Nucleus accumbens (tissue), 56 donors: ENCODE measurements around the gene DDRGK1.
"Not testable (repeated sequence)": the region's sequence is repeated elsewhere in the genome, so short reads cannot be mapped to it uniquely, and the experiment has no call there.

ENCODE experiments used
- DNase-seq, 56 donors: peaks; one replicate each; lab custom pipeline; 2025; lab: John Stamatoyannopoulos, UW

The DDRGK1 gene

DNA sequence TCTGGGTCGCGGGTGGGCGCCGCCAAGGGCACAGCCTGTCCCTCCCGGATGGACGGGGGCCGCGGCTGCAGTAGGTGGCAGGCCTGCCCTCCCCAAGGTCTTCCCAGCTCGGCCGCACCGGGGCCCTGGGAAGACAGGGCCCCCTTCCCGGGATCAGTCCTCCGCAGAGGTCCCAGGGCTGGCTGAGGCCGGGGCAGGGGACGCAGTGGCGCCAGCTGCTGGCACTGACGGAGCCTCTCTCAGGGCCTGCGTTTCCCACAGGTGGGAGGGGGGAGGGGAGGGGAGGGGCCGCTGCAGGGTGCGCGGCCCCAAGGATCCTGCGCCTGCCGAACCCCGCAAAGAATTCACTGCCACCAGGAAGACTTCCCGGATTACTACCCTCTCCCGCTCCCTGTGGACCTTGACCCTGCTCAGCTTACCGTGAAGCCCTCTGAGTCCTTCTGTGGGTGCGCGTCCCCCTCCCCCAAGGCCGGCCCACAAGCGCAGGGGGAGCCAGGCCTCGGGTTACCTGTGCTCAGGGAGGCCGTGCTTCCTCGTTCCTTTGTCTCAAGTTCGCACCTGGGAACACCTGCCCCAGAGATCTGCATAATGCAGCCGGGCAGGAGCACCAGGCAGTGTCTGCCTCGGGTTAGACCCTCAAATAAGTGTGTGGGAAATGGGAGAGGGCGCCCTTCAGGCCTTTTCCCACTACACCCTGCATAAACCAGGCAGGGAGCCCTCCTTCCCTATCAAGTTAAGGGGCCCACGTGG lies 36.2 kb downstream of the DDRGK1 start:
- no peak for DNase-seq

DNA sequence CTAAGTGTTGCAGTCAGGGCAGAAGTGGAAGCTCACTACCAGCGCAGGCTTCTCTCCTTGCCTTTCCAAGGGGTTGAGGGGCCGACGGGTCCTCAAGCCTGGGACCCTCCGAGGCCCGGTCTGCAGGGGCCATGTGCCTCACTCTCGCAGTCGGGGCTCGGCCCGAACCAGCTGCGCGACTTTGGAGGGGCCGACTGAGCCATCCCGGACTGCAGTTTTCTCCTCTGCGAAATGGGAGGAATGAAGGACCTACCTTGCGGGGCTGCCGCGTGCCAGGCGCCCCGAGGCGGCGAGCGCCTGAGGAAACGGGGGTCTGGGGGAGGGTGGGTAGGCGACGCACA lies 36.8 kb downstream of the DDRGK1 start:
- no peak for DNase-seq

DNA sequence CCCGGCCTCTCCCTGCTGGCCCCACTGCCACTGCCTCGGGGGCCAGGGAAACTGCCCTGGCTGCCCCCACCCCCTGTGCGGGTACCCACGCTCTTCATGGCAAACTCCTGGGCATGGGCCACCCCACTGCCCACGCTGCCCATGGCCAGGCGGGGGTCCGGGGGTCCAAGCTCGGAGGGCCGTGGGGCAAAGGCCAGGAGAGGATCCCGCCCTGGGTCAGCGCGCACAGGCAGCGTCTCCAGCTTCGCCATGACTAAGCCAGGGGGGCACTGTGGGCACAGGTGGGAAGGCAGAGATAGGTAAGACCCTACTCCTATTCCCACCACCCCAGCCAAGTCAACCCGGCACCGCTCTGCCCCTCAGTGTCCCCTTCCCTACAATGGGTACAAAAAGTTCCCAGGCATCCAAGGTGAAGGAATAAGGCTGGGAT lies 37.6 kb downstream of the DDRGK1 start:
- no peak for DNase-seq

DNA sequence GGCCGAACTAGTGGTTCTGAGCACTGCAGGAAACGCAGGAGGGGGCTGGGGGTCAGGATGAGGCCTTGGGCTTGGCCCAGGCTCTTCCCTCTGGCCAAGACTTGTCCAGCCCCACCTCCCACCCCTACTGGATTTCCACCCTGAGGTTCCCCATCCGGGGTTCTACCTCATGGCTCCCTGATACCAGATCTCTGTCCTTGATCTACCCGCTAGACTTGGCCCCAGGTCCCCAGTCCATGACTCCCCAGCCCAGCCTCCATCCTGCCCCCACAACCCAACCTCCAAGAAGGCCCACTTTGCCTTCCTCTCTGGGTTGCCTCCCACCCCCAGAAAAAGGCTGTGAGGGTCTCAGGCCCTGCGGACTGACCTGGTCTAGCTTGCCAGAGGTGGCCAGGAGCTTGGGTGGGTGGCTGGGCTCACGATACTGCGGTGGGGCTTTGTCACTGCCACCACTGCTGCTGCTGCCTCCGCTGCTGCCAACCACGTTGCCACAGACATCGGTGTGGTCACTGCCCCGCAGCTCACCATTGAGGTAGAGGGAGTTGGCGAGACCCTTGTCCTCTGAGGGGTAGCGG lies 38.1 kb downstream of the DDRGK1 start:
- DNase-seq: no peak

DNA sequence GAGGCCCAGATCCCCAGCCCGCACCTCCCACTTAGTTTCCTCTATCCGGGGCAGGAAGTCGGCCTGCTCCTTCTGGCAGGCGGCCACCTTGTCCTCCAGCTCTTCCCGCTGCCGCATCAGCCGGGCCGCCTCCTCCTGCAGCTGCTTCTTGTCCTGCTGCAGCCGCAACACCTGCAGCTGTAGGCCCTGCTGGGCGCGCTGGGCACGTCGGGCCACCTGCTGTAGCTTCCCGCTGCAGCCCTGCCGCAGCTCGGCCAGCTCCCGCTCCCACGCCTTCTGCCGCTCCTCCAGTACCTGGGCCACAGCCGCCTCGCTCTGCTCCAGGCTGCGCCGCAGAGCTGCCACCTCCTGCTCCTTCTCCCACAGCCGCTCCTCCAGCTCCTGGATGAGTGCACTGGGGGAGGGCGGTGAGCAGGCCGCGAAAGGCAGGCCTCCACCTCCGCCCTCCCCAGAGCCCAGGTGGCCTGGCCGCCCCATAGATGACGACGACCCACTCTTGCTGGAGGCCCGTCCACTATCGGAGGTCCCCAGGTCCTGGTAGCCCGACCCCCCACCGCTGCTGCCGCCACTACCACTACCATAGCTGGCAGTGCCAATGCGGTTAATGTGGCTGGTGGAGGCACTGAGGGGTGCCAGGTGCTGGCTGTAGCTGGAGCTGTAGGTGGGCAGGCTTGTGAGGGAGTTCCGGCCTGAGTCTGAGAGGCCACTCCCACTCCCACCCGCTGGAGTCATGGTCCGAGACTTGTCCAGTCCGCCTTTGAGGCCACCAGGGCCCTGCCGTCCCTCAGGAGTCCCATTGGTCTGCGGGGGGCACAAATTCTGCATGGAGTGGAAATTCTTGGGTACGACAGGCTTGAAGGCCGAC lies 38.8 kb downstream of the DDRGK1 start:
- DNase-seq: peak in 10 of 56 donors; percentile 22 to 54 (median 30)

DNA sequence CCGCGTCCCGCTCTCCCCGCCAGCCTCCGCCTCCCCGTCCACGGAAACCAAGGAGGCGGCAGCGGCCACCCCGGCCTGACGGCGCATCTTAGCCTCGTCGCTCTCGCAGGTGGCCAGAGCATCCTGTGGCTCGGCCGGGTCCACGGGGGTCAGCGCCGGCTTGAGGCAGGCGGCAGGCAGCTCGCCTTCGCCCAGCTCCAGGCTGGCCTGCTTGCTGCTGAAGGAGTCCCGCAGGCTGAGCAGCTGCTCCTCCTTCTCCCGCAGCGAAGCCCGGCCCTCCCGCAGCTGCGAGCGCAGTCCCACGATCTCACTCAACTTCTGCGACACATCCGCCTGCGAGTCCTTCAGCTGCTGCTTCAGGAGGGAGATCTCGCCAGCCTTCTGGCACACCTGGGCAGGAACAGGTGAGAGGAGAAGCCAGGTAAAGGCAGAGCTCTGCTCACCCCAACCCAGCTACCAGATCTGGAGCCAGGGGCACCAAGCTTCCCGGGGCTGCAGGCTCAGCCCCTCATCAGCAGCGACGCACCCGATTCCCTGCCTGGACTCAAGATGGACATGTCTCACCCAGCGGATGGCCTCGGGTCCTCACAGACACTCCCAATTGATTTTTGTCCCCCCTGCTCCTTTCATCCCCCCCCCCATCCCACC lies 39.6 kb downstream of the DDRGK1 start:
- DNase-seq: no peak

DNA sequence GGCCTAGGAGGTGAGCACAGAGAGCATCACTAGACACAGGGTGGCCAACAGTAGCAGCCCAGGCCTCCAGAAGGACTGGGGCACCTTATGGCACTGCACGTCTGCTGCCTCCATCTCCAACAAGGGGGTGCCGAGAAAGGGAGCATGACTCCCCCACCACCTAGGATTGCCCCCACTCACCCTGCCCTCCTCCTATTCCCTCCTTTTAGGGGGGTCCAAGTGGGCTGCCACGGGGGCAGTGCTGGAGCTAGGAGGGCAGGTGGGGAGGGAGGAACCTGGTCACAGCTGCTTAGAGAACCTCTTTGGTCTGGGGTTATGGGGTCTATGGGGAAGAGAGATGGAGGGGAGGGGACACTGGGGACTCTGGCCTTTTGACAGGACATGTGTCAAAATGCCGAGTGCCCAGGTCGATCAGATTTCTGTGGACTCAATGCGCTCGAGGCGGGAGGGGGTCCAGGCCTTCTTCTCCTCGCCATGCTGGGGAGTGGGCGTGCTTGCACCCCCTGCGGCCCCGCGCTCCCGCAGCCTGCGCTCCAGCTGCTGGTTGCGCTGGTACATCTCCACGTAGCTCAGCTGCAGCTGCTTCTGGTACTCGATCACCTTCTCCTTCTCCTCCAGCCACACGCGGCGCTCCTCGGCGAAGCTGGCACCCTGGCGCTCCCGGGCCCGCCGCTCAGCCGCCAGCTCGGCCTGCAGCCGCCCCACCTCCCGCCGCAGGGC lies 40.3 kb downstream of the DDRGK1 start:
- no peak for DNase-seq

DNA sequence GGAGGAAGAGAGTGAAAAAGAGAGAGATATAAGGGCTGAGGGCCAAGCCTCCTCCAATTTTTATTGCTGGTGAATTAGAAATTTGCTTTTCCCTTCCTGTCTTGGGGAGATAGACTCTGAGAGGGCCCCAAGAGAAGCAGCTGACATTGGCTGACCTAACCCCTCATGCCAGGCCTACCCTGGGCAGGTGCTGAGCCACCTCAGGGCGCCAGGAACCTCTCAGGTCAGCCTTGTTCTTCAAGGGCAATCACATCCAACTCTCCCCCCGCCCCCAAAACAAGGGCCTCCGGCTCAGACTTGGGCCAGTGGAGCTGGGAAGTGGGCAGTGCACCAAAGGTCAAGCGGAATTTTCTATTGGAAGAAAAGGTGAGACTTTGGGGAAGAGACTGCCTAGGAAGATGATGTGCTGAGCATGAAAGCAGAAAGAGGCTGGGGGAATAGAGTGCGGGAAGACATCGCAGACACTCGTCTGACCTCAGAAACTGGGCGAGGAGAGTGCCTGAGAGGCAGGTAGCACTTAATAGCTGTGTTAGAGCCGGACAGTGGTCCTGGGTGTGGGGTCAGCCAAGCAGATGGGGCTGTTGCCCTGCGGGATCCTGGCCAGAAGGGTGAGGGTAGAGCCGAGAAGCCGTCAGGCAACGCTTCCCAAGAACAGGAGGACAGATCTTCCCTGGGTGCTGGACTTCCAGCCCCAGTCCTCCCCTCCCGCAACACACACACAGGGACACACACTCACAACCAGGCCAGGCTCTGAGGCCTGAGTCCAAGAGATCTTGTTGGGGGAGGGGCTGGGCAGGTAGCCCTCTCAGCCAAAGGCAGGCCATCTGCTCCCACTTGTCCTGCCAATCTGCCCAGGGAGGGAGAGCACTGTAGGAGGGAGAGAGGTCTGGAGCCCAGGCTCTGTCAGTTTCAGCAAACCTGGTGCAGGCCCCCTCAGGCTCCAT lies 41.1 kb downstream of the DDRGK1 start:
- DNase-seq: no peak

DNA sequence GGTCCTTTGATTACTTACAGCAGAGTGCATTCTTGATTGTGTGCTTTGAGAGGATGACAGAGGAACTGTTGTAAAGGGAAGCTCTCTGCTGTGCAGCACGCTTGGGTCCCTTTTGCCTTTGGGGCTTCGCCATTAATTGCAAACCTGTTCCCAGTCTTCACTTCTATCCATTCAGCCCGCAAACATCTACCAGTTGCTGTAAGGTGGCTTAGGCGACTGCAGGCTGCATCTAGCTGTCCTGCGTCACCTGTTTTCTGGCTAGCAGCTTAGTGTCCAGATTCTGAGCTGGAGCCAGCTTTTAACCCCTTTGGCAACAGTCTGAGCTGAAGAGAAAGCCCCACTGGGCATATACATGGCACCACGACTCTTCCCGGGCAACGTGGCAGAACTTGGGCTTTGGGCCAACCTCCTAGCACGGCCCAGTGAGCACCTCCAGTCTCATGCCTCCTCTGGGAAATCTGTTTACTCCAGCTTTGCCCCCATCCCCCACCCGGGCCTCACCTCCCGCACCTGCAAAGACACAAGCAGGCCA lies 42.3 kb downstream of the DDRGK1 start:
- DNase-seq: peak in 2 of 56 donors; percentile 20 to 39

DNA sequence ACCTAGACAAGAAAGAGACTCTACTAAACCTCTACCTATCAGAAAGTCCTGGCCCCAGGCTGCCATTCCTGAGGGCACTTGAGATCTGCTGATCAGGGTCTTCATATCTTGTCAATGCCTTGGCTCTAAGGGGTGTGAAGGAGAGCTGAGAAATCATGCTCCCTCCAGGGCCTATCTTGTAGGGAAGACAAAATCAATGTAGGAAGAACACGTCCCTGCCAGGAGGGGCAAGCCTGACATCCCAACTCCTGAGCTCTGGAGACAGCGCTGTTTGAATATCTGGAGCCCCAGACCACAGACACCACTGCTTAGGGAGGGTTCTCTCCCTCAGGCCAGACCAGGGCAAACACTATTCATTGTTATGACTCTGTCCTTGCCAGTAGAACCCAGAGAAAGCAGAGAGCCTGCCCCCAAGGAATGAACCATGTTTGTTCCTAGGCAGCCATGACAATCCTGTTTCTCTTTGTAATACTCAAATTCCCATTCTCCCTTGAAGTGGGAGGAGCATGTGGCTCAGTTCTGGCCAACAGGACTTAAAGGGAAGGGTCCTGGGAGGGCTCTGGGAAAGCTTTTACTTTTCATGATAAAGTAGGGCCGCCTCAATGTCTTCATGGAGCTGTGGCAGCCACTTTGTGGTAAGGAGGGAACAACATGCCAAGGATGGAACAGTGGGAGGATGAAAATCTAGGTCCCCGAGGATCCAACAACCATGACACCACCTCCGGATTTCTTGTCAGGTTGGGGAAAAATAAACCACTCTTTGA lies 43.0 kb downstream of the DDRGK1 start:
- no peak for DNase-seq

DNA sequence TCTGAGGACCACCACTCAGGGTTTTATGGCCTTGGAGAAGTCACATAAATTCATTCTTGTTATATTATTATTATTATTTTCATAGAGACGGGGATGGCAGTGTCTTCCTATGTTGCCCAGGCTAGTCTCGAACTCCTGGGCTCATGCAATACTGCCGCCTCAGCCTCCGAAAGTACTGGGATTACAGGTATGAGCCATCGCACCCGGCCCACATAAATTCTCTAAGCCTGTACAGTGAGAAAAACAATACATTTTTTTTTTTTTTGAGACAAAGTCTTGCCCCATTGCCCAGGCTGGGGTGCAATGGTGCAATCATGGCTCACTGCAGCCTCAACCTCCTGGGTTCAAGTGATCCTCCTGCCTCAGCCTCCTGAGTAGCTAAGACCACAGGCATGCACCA lies 44.1 kb downstream of the DDRGK1 start:
- DNase-seq: no peak

DNA sequence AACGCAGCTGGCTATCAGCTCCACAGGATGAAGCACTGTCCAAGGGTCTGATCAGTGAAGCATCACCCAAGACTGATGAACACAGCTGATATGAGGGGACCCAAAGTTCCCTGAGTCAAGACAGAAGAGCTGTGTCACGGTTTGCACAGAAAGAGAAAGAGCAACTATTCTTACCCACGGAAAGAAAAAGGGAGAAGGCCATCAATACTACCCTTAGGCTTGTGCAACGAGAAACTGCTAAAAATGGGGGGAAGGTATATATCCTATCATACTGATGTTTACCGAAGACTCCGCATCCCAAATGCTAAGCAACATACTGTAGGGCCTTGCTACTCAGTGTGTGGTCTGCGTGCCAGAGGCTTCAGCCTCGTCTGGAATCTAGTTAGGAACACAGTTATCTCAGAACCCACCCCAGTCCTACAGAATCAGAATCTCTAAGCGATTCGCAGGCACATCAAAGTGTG lies 45.5 kb downstream of the DDRGK1 start:
- DNase-seq: no peak

DNA sequence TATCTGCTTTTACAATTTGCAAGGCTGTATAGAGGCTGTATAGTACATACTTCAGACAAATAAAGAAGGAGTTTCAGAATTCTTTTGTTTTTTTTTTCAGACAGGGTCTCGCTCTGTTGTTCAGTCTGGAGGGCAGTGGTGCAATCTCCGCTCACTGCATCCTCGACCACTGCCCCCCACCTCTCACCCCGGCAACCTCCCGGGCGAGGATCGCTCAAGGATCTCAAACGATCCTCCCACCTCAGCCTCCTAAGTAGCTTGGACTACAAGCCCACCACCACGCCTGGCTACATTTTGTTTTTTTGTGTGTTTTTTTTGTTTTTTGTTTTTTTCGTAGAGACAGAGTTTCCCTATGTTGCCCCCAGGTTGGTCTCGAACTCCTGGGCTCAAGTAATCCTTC lies 46.7 kb downstream of the DDRGK1 start:
- no peak for DNase-seq

DNA sequence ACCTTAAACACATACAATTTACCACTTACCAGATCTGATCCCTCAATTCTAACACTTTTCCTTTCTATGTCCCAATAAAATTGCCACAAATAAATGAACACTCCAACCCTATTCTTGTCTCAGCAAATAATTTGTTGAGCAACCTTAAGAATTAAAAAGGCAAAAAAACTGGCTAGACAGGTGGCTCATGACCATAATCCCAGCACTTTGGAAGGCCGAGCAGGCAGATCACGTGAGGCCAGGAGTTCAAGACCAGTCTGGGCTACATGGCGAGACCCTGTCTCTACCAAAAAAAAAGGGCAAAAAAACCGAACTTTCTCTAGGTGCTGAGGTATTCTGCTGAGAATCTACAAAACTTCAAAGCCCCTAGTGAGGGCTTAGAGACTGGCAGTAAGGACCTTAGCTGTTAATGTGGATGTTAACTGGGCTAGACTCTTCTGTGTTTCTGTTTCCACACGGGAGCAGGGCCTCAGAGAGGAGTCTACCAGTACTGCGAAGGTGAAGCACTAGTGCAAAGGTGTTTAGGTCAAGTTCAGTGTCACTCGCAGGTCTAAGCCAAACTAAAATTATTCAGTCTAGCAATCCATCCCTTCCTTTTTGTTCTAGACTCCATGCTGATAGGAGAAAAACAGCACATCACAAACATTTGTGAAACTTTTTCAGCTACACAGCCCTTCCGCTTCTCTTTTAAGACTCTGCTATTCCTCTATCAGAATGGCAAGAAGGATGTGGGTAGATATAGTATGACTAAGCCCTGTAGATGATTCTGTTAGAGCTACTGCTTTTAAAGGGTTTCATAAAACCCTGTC lies 47.5 kb downstream of the DDRGK1 start:
- DNase-seq: no peak

DNA sequence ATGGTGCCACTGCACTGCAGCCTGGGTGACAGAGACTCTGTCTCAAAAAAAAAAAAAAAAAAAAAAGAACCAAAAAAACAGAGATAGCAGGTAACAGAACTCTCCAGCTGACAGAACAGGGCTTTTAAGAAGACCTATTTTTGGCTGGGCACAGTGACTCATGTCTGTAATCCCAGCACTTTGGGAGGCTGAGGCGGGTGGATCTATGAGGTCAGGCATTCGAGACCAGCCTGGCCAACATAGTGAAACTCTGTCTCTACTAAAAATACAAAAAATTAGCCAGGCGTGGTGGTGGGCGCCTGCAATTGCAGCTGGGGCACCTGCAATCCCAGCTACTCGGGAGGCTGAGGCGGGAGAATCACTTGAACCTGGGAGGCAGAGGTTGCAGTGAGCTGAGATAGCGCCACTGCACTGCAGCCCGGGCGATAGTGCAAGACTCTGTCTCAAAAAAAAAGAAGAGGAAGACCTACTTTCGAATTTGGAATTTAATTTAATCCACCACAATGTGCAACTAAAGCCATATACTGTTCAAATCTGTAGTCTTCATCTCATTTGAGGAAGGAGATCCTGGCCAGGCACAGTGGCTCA lies 52.3 kb downstream of the DDRGK1 start:
- DNase-seq: not testable (repeated sequence)

DNA sequence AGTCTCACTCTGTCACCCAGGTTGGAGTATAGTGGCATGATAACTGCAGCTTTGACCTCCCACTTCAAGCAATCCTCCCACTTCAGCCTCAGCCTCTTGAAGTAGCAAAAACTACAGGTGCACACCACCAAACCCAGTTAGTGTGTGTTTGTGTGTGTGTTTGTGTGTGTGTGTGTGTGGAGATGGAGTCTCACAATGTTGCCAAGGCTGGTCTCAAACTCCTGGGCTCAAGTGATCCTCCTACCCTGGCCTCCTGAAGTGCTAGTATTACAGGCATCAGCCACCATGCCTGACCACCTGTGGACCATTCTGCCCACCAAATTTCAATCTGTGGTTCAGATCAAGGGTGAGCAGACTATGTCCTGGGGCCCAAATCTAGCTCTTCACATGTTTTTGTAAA lies 53.6 kb downstream of the DDRGK1 start:
- DNase-seq: no peak
